HG02840 (cell line): Measurements from ENCODE around the gene OR1D5.
"Not testable (repeated sequence)": the region's sequence is repeated elsewhere in the genome, so short reads cannot be mapped to it uniquely, and the experiment has no call there.

Source experiments
- ATAC-seq: cut with Tn5 transposase; IDR thresholded peaks from one replicate; pipeline ENCODE4 v1.9.1; 2021; ENCODE audit warnings: mild to moderate bottlenecking, moderate library complexity, moderate number of reproducible peaks; ENCODE audit not compliant: unreplicated experiment, low FRiP score

Gene OR1D5

GRCh38 chr17:3032258-3033247 lies 30.9 kb downstream of the OR1D5 start:
- no peak for ATAC-seq

- ATAC-seq, result not testable (repeated sequence)
Measured at GRCh38 chr17:3030852-3031470, 32.4 kb downstream of the OR1D5 start.

- ATAC-seq, result no peak
Measured at GRCh38 chr17:3030096-3030495, 33.3 kb downstream of the OR1D5 start.

- no peak for ATAC-seq
Measured at GRCh38 chr17:3029213-3029913, 34.0 kb downstream of the OR1D5 start.

- ATAC-seq, result no peak
Measured at GRCh38 chr17:3027786-3028532, 35.4 kb downstream of the OR1D5 start.

- no peak for ATAC-seq
Measured at GRCh38 chr17:3026856-3027751, 36.3 kb downstream of the OR1D5 start.

- ATAC-seq, result no peak
Measured at GRCh38 chr17:3026125-3026855, 37.1 kb downstream of the OR1D5 start.

GRCh38 chr17:3025421-3026124 lies 37.8 kb downstream of the OR1D5 start:
- ATAC-seq, result no peak

GRCh38 chr17:3024346-3024745 lies 39.1 kb downstream of the OR1D5 start:
- no peak for ATAC-seq

GRCh38 chr17:3022197-3022596 lies 41.2 kb downstream of the OR1D5 start:
- ATAC-seq, result no peak

- ATAC-seq, result no peak
Measured at GRCh38 chr17:3020381-3020780, 43.0 kb downstream of the OR1D5 start.

GRCh38 chr17:3019761-3020160 lies 43.6 kb downstream of the OR1D5 start:
- ATAC-seq, result no peak

- no peak for ATAC-seq
Measured at GRCh38 chr17:3017936-3018335, 45.5 kb downstream of the OR1D5 start.

GRCh38 chr17:3015890-3016289 lies 47.5 kb downstream of the OR1D5 start:
- ATAC-seq, result no peak

GRCh38 chr17:3012926-3013581 lies 50.4 kb downstream of the OR1D5 start:
- ATAC-seq, result no peak
